WTC11 (cell line): Measurements from ENCODE around the gene P3H2.

ENCODE experiments used
- ETV6 ChIP-seq: sonication (generic); formaldehyde crosslinking; IDR thresholded peaks from 2 replicates; pipeline ENCODE4 v1.8.1; 2022; ENCODE audit warnings: mild to moderate bottlenecking, missing genetic modification reagents
- RORB ChIP-seq: fragments of 250-450 bp; sonication (Bioruptor Pico); IDR thresholded peaks from 2 replicates; pipeline ENCODE4 v1.9.0; 2021; ENCODE audit warnings: mild to moderate bottlenecking
- ZNF121 ChIP-seq: sonication (generic); formaldehyde crosslinking; IDR thresholded peaks from 2 replicates; pipeline ENCODE4 v1.8.0; 2023; ENCODE audit warnings: missing genetic modification reagents
- TF ChIP-seq, protein P1 (sequence below): fragments of 200-600 bp; IDR thresholded peaks from 2 replicates; pipeline ENCODE4 v1.8.0; 2022; ENCODE audit warnings: antibody characterized with exemption
- TF ChIP-seq, protein P2 (sequence below): sonication (generic); formaldehyde crosslinking; IDR thresholded peaks from 2 replicates; pipeline ENCODE4 v1.8.1; 2023; ENCODE audit warnings: mild to moderate bottlenecking, missing genetic modification reagents, borderline replicate concordance

DNA sequence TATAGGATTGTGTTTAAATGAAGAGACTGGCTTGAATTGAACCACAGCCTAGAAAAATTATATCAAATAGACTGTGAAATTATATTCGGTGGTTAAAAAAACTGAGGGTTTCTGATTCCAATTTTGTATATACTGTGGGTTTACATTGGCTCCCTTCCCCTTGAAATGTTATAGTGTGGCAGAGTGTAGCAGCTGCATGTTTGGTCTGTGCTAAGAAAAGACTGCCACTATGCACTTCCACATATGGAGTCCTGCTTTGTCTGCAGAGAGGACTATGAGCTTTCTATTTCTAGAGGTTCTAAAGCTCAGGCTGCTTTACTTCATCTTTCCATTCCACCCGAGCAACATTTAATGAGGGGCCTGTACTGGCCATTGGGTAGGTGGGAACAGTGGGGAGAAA is 112.3 kb downstream of the P3H2 start:
- no peak for TF ChIP-seq ETV6 (CRISPR knock-in tag)
- no peak for TF ChIP-seq RORB
- TF ChIP-seq, protein P1, sequence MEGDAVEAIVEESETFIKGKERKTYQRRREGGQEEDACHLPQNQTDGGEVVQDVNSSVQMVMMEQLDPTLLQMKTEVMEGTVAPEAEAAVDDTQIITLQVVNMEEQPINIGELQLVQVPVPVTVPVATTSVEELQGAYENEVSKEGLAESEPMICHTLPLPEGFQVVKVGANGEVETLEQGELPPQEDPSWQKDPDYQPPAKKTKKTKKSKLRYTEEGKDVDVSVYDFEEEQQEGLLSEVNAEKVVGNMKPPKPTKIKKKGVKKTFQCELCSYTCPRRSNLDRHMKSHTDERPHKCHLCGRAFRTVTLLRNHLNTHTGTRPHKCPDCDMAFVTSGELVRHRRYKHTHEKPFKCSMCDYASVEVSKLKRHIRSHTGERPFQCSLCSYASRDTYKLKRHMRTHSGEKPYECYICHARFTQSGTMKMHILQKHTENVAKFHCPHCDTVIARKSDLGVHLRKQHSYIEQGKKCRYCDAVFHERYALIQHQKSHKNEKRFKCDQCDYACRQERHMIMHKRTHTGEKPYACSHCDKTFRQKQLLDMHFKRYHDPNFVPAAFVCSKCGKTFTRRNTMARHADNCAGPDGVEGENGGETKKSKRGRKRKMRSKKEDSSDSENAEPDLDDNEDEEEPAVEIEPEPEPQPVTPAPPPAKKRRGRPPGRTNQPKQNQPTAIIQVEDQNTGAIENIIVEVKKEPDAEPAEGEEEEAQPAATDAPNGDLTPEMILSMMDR = no peak
- no peak for TF ChIP-seq ZNF121 (CRISPR knock-in tag)
- TF ChIP-seq, protein P2, sequence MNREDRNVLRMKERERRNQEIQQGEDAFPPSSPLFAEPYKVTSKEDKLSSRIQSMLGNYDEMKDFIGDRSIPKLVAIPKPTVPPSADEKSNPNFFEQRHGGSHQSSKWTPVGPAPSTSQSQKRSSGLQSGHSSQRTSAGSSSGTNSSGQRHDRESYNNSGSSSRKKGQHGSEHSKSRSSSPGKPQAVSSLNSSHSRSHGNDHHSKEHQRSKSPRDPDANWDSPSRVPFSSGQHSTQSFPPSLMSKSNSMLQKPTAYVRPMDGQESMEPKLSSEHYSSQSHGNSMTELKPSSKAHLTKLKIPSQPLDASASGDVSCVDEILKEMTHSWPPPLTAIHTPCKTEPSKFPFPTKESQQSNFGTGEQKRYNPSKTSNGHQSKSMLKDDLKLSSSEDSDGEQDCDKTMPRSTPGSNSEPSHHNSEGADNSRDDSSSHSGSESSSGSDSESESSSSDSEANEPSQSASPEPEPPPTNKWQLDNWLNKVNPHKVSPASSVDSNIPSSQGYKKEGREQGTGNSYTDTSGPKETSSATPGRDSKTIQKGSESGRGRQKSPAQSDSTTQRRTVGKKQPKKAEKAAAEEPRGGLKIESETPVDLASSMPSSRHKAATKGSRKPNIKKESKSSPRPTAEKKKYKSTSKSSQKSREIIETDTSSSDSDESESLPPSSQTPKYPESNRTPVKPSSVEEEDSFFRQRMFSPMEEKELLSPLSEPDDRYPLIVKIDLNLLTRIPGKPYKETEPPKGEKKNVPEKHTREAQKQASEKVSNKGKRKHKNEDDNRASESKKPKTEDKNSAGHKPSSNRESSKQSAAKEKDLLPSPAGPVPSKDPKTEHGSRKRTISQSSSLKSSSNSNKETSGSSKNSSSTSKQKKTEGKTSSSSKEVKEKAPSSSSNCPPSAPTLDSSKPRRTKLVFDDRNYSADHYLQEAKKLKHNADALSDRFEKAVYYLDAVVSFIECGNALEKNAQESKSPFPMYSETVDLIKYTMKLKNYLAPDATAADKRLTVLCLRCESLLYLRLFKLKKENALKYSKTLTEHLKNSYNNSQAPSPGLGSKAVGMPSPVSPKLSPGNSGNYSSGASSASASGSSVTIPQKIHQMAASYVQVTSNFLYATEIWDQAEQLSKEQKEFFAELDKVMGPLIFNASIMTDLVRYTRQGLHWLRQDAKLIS (CRISPR knock-in tag) = no peak
